B cell (primary cell): ENCODE results near the gene HSPB6. TPM values are rescaled to one million over a fixed set of nuclear protein-coding genes. Genes with fewer than 3 reads are reported as not detected.

Experiments
- ATAC-seq: fragments of 200-7000 bp; cut with Tn5 transposase; one replicate; pipeline ENCODE4 v1.10.0; 2021; ENCODE audit warnings: low read depth, mild to moderate bottlenecking, moderate number of reproducible peaks, moderate library complexity
- CTCF ChIA-PET: fragments of 350-600 bp; sonication (Branson Sonifier 250); formaldehyde crosslinking; loops from one replicate; lab custom pipeline; 2021; ENCODE audit warnings: antibody characterized with exemption, inconsistent platforms; lab: Charles Lee
- POLR2A ChIA-PET: fragments of 350-600 bp; sonication (Branson Sonifier 250); formaldehyde crosslinking; loops from one replicate; lab custom pipeline; 2021; ENCODE audit warnings: antibody characterized with exemption; lab: Charles Lee
- DNase-seq: peaks from one replicate; pipeline ENCODE4 v3.0.0; 2013
- H2AFZ ChIP-seq: 2 replicates; pipeline ENCODE4 v1.6.1; 2012; ENCODE audit warnings: mild to moderate bottlenecking, low read depth, low read length; ENCODE audit not compliant: insufficient read depth, poor library complexity, severe bottlenecking
- H3K27ac ChIP-seq, 2 donors: 1 replicate in 1 of 2; 2 replicates in 1 of 2; pipeline ENCODE4 v1.5.1; 2012 to 2013; ENCODE audit warnings: low read length in 2 of 2, mild to moderate bottlenecking in 2 of 2, moderate library complexity in 1 of 2
- H3K27me3 ChIP-seq, 4 experiments: fragments of 200-600 bp in 1 of 4; sonication (generic) in 1 of 4; replicated peaks in 1 of 4; 1 replicate in 2 of 4; 2 replicates in 2 of 4; pipeline versions ENCODE4 v1.6.1 to v1.7.0; 2013 to 2016; ENCODE audit warnings: low read length in 3 of 4, mild to moderate bottlenecking in 2 of 4, mixed read lengths in 1 of 4, moderate library complexity in 1 of 4; ENCODE audit not compliant: insufficient read depth in 4 of 4, control insufficient read depth in 3 of 4; ENCODE audit errors: control extremely low read depth in 1 of 4
- H3K36me3 ChIP-seq, 2 experiments: replicated peaks in 1 of 2; 1 replicate in 1 of 2; 2 replicates in 1 of 2; pipeline versions ENCODE4 v1.6.1 to v1.7.1; 2013; ENCODE audit warnings: low read length in 1 of 2; ENCODE audit not compliant: insufficient read depth in 2 of 2, control insufficient read depth in 1 of 2; ENCODE audit errors: control extremely low read depth in 1 of 2, extremely low read depth in 1 of 2
- H3K4me1 ChIP-seq, 2 donors: fragments of 200-600 bp in 1 of 2; sonication (generic) in 1 of 2; 1 replicate in 1 of 2; 2 replicates in 1 of 2; pipeline versions ENCODE4 v1.5.1 to v1.6.1; 2013 to 2017; ENCODE audit warnings: low read length in 2 of 2; ENCODE audit not compliant: control insufficient read depth in 2 of 2, insufficient read depth in 2 of 2
- H3K4me2 ChIP-seq: replicated peaks from 2 replicates; pipeline ENCODE3; 2012; ENCODE audit warnings: mild to moderate bottlenecking, low read depth, low read length; ENCODE audit not compliant: poor library complexity, severe bottlenecking
- H3K4me3 ChIP-seq, 5 experiments: fragments of 200-600 bp in 1 of 5; sonication (generic) in 1 of 5; 1 replicate in 3 of 5; 2 replicates in 2 of 5; pipeline versions ENCODE4 v1.5.1 to v1.7.0; 2011 to 2016; ENCODE audit warnings: low read length in 4 of 5, mild to moderate bottlenecking in 4 of 5, low read depth in 2 of 5, control low read depth in 1 of 5, moderate library complexity in 1 of 5; ENCODE audit not compliant: insufficient read depth in 1 of 5; ENCODE audit errors: control extremely low read depth in 1 of 5, extremely low read depth in 1 of 5
- H3K79me2 ChIP-seq: fragments of 200-600 bp; sonication (generic); one replicate; pipeline ENCODE4 v1.6.0; 2016; ENCODE audit warnings: low read length; ENCODE audit not compliant: control insufficient read depth, insufficient read depth
- H3K9ac ChIP-seq: fragments of 200-600 bp; sonication (generic); 2 replicates; pipeline ENCODE4 v1.6.1; 2017; ENCODE audit warnings: mild to moderate bottlenecking, low read length, moderate library complexity
- H3K9me3 ChIP-seq, 3 donors: one replicate each; pipeline versions ENCODE4 v1.6.1 to v1.7.1; 2013; ENCODE audit warnings: low read length in 2 of 3; ENCODE audit not compliant: control insufficient read depth in 2 of 3, insufficient read depth in 1 of 3; ENCODE audit errors: control extremely low read depth in 1 of 3
- H4K20me1 ChIP-seq: 2 replicates; pipeline ENCODE4 v1.6.0; 2012; ENCODE audit warnings: mild to moderate bottlenecking, low read length; ENCODE audit not compliant: insufficient read depth, control insufficient read depth, poor library complexity, severe bottlenecking
- H3K27ac Mint-ChIP-seq: one replicate; pipeline ENCODE4 v1.8.0; 2021; ENCODE audit warnings: mixed read lengths
- H3K27me3 Mint-ChIP-seq: one replicate; pipeline ENCODE4 v1.8.0; 2021; ENCODE audit warnings: mixed read lengths
- H3K4me1 Mint-ChIP-seq: one replicate; pipeline ENCODE4 v1.8.0; 2021; ENCODE audit warnings: mixed read lengths
- H3K4me3 Mint-ChIP-seq: one replicate; pipeline ENCODE4 v1.8.0; 2021; ENCODE audit warnings: mixed read lengths
- H3K9me3 Mint-ChIP-seq: one replicate; pipeline ENCODE4 v1.8.0; 2022; ENCODE audit warnings: mixed read lengths; ENCODE audit not compliant: insufficient read depth
- CTCF ChIP-seq: fragments of 200-600 bp; IDR thresholded peaks from one replicate; pipeline ENCODE4 v1.8.0; 2022; ENCODE audit warnings: antibody characterized with exemption, mild to moderate bottlenecking
- EZH2 ChIP-seq: IDR thresholded peaks from 2 replicates; pipeline ENCODE4 v1.6.1; 2012; ENCODE audit warnings: borderline replicate concordance, low read depth, mild to moderate bottlenecking, moderate library complexity, low read length; ENCODE audit not compliant: insufficient read depth, poor library complexity, severe bottlenecking
- WGBS: methylation state at CpG from one replicate; pipeline ENCODE4 v1.1.5; 2013; ENCODE audit warnings: missing lambda C conversion rate; ENCODE audit not compliant: insufficient coverage; 5-methylcytosine and 5-hydroxymethylcytosine counted together
- intact Hi-C: fragments of 100-400 bp; cut with micrococcal nuclease; formaldehyde crosslinking; loops from one replicate; pipeline ENCODE4 v1.10.0; 2022
- polyA plus RNA-seq: library from polyadenylated mRNA; depleted of rRNA; stranded (reverse); fragments of >200 nt; gene quantifications from 2 replicates; pipeline ENCODE4 v1.2.3, GENCODE V29; 2012
- total RNA-seq, 2 donors: library from RNA; stranded (reverse); fragments of 120-200 nt in 1 of 2; gene quantifications; 1 replicate in 1 of 2; 2 replicates in 1 of 2; pipeline versions ENCODE4 v1.2.3 to v1.2.4, GENCODE V29; 2013 to 2022

HSPB6 gene
- total and polyA plus RNA-seq, 2 donors (not counting 1 experiment from before 2014, with no cell fraction given), result not detected

- Histone ChIP-seq H3K4me2 (no peak overlapping the region), H3K9me3 (no peaks in the 10 kb centered on the region), H3K27me3 (no peaks in the 10 kb centered on the region), H4K20me1 (no peaks in the 10 kb centered on the region), H3K79me2 (no peaks in the 10 kb centered on the region), H3K9ac (no peak overlapping the region), H2AFZ (no peak overlapping the region), H3K27ac (no peak overlapping the region), H3K36me3 (peaks cover 0 to 5% of the 10 kb centered on the region in 2 experiments), H3K4me3 (no peak overlapping the region), H3K4me1 (no peaks in the 10 kb centered on the region)
- no peak overlapping the region for H3K4me3 Mint-ChIP-seq
- no peaks in the 10 kb centered on the region for H3K27me3 Mint-ChIP-seq
- CTCF ChIA-PET, result no interaction called here
- H3K27ac Mint-ChIP-seq, result no peak overlapping the region
- intact Hi-C loops, result no loop called here
- WGBS, result 96% methylated on average over 41 of the region's 45 CpGs
- H3K4me1 Mint-ChIP-seq, result no peaks in the 10 kb centered on the region
- DNase-seq (no peak), ATAC-seq (no peak)
- H3K9me3 Mint-ChIP-seq, result no peaks in the 10 kb centered on the region
- TF ChIP-seq EZH2, result no peak
- TF ChIP-seq CTCF, result no peak
- POLR2A ChIA-PET, result interaction anchor here (0.5 to 0.6 kb wide), 2 partner anchors 294 to 351 kb away, joined by 3 to 9 read pairs; no protein-coding TSS in a partner anchor
Measured at GRCh38 chr19:35784503-35785338, 27.9 kb upstream of the HSPB6 start.
